Activated T-helper 1 cell treated with anti-CD3 and anti-CD28 coated beads, Interleukin-12 subunit alpha, Interleukin-12 subunit beta, Interleukin-2, Interleukin-4 antibody, amounts not matched to agents 30 ng/mL and 10 ng/mL and 1 ng/mL, durations not matched to agents 14 hours and 24 hours and 36 hours (primary cell): ENCODE data around the gene STEAP2. TPM values are rescaled to one million over a fixed set of nuclear protein-coding genes. Genes with fewer than 3 reads are reported as not detected.

ENCODE experiments used
- DNase-seq: peaks from one replicate; pipeline ENCODE4 v3.0.0; 2021; ENCODE audit warnings: low spot score
- H3K27ac Mint-ChIP-seq: one replicate; pipeline ENCODE4 v1.8.0; 2021; ENCODE audit warnings: mild to moderate bottlenecking, mixed read lengths
- H3K27me3 Mint-ChIP-seq: one replicate; pipeline ENCODE4 v1.8.0; 2022; ENCODE audit warnings: mild to moderate bottlenecking, moderate library complexity, mixed read lengths; ENCODE audit not compliant: insufficient read depth
- H3K36me3 Mint-ChIP-seq: one replicate; pipeline ENCODE4 v1.8.0; 2021; ENCODE audit warnings: low read depth, mixed read lengths
- H3K4me1 Mint-ChIP-seq: one replicate; pipeline ENCODE4 v1.8.0; 2021; ENCODE audit warnings: low read depth, mixed read lengths
- H3K4me3 Mint-ChIP-seq: one replicate; pipeline ENCODE4 v1.8.0; 2021; ENCODE audit warnings: mild to moderate bottlenecking, moderate library complexity, mixed read lengths
- H3K9me3 Mint-ChIP-seq: one replicate; pipeline ENCODE4 v1.8.0; 2021; ENCODE audit warnings: mixed read lengths
- intact Hi-C: fragments of 100-400 bp; cut with micrococcal nuclease; formaldehyde crosslinking; loops from one replicate; pipeline ENCODE4 v1.15.1; 2024
- total RNA-seq: library from RNA; stranded (reverse); gene quantifications from 2 replicates; pipeline ENCODE4 v1.2.3, GENCODE V29; 2022

Gene STEAP2
- total RNA-seq, 1 donor from 2014 or later, result not detected

DNA sequence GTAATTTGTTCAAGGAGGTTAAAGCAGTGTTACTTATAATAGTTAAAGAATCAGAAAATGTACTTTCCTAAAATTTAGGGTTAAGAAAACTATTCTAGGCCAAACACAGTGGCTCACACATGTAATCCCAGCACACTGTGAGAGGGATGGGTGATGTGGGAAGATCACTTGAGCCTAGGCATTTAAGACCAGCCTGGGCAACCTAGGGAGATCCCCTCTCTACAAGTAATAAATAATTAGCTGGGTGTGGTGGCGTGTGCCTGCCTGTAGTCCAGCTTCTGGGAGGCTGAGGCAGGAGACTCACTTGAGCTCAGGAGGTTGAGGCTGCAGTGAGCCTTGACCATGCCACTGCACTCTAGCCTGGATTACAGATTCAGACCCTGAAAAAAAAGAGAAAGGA is 3.6 kb upstream of the STEAP2 start:
- H3K36me3 Mint-ChIP-seq, result no peaks in the 10 kb centered on the region
- no peak for DNase-seq
- peaks cover 6% of the 10 kb centered on the region for H3K4me1 Mint-ChIP-seq
- intact Hi-C loops, result no loop called here
- H3K27ac Mint-ChIP-seq, result no peak overlapping the region
- H3K9me3 Mint-ChIP-seq, result no peaks in the 10 kb centered on the region
- H3K27me3 Mint-ChIP-seq, result peaks cover 24% of the 10 kb centered on the region
- H3K4me3 Mint-ChIP-seq, result no peak overlapping the region

- H3K27me3 Mint-ChIP-seq, result peaks cover 24% of the 10 kb centered on the region
- H3K4me3 Mint-ChIP-seq, result no peak overlapping the region
- H3K36me3 Mint-ChIP-seq, result no peaks in the 10 kb centered on the region
- DNase-seq, result no peak
- intact Hi-C loops, result loop anchor here (2.0 to 5.0 kb wide), 2 partner anchors 31 to 57 kb away; partner anchors contain the start of gene STEAP1
- H3K4me1 Mint-ChIP-seq, result peaks cover 6% of the 10 kb centered on the region
- no peak overlapping the region for H3K27ac Mint-ChIP-seq
- H3K9me3 Mint-ChIP-seq, result no peaks in the 10 kb centered on the region
Observed at GRCh38 chr7:90209776-90210175, 1.8 kb upstream of the STEAP2 start.

- Mint-ChIP-seq H3K9me3 (no peaks in the 10 kb centered on the region), H3K27ac (no peak overlapping the region), H3K36me3 (no peaks in the 10 kb centered on the region), H3K4me3 (no peak overlapping the region), H3K4me1 (peaks cover 6% of the 10 kb centered on the region), H3K27me3 (peaks cover 24% of the 10 kb centered on the region)
- DNase-seq, result no peak
- intact Hi-C loops, result loop anchor here (2.0 to 5.0 kb wide), 2 partner anchors 32 to 58 kb away; partner anchors contain the start of gene STEAP1
Observed at GRCh38 chr7:90210475-90210874, 1.1 kb upstream of the STEAP2 start.

DNA sequence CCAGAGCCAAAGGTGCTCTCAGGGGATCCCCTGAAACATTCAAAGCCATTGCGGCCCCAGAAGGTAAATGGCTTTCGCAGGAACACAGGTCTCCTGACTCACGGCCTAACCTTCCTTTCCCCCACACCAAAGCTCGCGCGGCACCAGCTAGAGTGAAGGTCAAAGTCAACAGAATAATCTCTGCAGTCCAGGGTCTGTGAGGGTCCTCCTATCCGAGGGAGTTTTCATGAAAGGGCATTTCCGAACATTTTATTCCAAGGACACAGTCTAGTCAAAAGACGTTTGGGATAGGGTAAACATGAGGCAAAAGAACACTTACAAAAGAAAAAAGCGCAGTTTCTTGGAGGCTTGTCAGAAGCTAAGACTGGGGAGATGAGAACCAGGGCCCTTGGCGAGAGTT is 559 bp upstream of the STEAP2 start:
- DNase-seq, result no peak
- H3K9me3 Mint-ChIP-seq, result no peaks in the 10 kb centered on the region
- no peaks in the 10 kb centered on the region for H3K36me3 Mint-ChIP-seq
- peak overlapping the region; percentile 64 for H3K4me3 Mint-ChIP-seq
- intact Hi-C loops, result loop anchor here (2.0 to 5.0 kb wide), 2 partner anchors 32 to 59 kb away; partner anchors contain the start of gene STEAP1
- peaks cover 24% of the 10 kb centered on the region for H3K27me3 Mint-ChIP-seq
- peaks cover 6% of the 10 kb centered on the region for H3K4me1 Mint-ChIP-seq
- no peak overlapping the region for H3K27ac Mint-ChIP-seq

- Mint-ChIP-seq H3K27ac (no peak overlapping the region), H3K4me1 (peaks cover 6% of the 10 kb centered on the region), H3K27me3 (peaks cover 25% of the 10 kb centered on the region), H3K4me3 (no peak overlapping the region), H3K36me3 (no peaks in the 10 kb centered on the region), H3K9me3 (no peaks in the 10 kb centered on the region)
- intact Hi-C loops, result loop anchor here (5.0 kb wide), 1 partner anchor 60 kb away; the partner anchor contains the start of gene STEAP1
- no peak for DNase-seq
Observed at GRCh38 chr7:90212149-90212495, 582 bp downstream of the STEAP2 start.

GRCh38 chr7:90213521-90213920 is 2.0 kb downstream of the STEAP2 start:
- Mint-ChIP-seq H3K4me3 (no peak overlapping the region), H3K27me3 (peaks cover 35% of the 10 kb centered on the region), H3K4me1 (peaks cover 6% of the 10 kb centered on the region), H3K9me3 (no peaks in the 10 kb centered on the region), H3K36me3 (no peaks in the 10 kb centered on the region), H3K27ac (no peak overlapping the region)
- intact Hi-C loops, result loop anchor here (5.0 kb wide), 1 partner anchor 61 kb away; the partner anchor contains the start of gene STEAP1
- DNase-seq, result no peak

- peaks cover 2% of the 10 kb centered on the region for H3K4me1 Mint-ChIP-seq
- H3K27me3 Mint-ChIP-seq, result peaks cover 25% of the 10 kb centered on the region
- no peak for DNase-seq
- H3K36me3 Mint-ChIP-seq, result no peaks in the 10 kb centered on the region
- H3K27ac Mint-ChIP-seq, result no peak overlapping the region
- H3K4me3 Mint-ChIP-seq, result no peak overlapping the region
- H3K9me3 Mint-ChIP-seq, result no peaks in the 10 kb centered on the region
- intact Hi-C loops, result no loop called here
Observed at GRCh38 chr7:90216080-90216674, 4.6 kb downstream of the STEAP2 start.

- intact Hi-C loops, result no loop called here
- H3K36me3 Mint-ChIP-seq, result no peaks in the 10 kb centered on the region
- H3K4me3 Mint-ChIP-seq, result no peak overlapping the region
- H3K27me3 Mint-ChIP-seq, result peaks cover 21% of the 10 kb centered on the region
- no peak for DNase-seq
- no peaks in the 10 kb centered on the region for H3K9me3 Mint-ChIP-seq
- no peak overlapping the region for H3K27ac Mint-ChIP-seq
- H3K4me1 Mint-ChIP-seq, result no peaks in the 10 kb centered on the region
Observed at GRCh38 chr7:90216771-90217170, 5.2 kb downstream of the STEAP2 start.

DNA sequence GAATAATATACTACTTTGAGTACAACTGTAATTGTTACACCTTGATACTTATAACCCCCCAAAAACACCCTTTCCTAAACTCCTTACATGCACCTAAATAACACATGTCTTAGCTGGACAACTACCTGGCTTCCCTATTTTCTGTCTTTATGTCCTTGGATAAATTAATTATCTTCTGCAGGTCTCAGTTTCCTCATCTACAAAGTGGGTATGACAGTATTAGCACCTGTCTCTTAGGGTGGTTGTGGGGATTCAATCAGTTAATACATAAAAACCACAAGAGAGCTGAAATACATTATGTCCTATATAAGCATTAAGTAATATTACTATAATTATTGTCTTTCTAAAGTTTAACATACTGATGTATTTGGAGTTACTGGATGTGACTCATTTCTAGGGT is 10.8 kb downstream of the STEAP2 start:
- Mint-ChIP-seq H3K27ac (no peak overlapping the region), H3K4me3 (no peak overlapping the region), H3K4me1 (no peaks in the 10 kb centered on the region), H3K27me3 (peaks cover 24% of the 10 kb centered on the region), H3K36me3 (no peaks in the 10 kb centered on the region), H3K9me3 (no peaks in the 10 kb centered on the region)
- no peak for DNase-seq
- intact Hi-C loops, result no loop called here

GRCh38 chr7:90222811-90223725 is 11.5 kb downstream of the STEAP2 start:
- intact Hi-C loops, result no loop called here
- no peaks in the 10 kb centered on the region for H3K4me1 Mint-ChIP-seq
- no peak for DNase-seq
- H3K36me3 Mint-ChIP-seq, result no peaks in the 10 kb centered on the region
- H3K9me3 Mint-ChIP-seq, result no peaks in the 10 kb centered on the region
- peaks cover 19% of the 10 kb centered on the region for H3K27me3 Mint-ChIP-seq
- H3K27ac Mint-ChIP-seq, result no peak overlapping the region
- H3K4me3 Mint-ChIP-seq, result no peak overlapping the region

DNA sequence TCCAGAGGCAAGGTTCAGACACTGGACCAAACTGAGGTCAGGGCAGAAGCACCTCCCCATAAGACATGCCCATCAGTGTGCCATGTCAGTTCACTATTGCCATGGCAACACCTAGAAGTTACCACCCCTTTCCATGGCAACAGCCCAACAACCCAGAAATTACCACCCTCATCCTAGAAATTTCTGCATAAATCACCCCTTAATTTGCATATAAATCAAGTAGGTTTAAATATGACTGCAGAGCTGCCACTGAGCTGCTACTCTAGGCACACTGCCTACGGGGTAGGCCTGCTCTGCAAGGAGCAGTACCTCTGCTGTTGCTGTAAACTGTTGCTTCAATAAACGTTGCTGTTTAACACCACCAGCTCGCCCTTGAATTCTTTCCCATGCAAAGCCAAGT is 12.7 kb downstream of the STEAP2 start:
- H3K27ac Mint-ChIP-seq, result no peak overlapping the region
- H3K27me3 Mint-ChIP-seq, result peaks cover 20% of the 10 kb centered on the region
- no peaks in the 10 kb centered on the region for H3K9me3 Mint-ChIP-seq
- no peaks in the 10 kb centered on the region for H3K4me1 Mint-ChIP-seq
- H3K4me3 Mint-ChIP-seq, result no peak overlapping the region
- intact Hi-C loops, result no loop called here
- no peak for DNase-seq
- no peaks in the 10 kb centered on the region for H3K36me3 Mint-ChIP-seq

GRCh38 chr7:90225181-90225580 is 13.6 kb downstream of the STEAP2 start:
- Mint-ChIP-seq H3K4me3 (no peak overlapping the region), H3K9me3 (no peaks in the 10 kb centered on the region), H3K27me3 (peaks cover 18% of the 10 kb centered on the region), H3K4me1 (no peaks in the 10 kb centered on the region), H3K36me3 (no peaks in the 10 kb centered on the region), H3K27ac (no peak overlapping the region)
- intact Hi-C loops, result no loop called here
- DNase-seq, result no peak

- H3K4me3 Mint-ChIP-seq, result no peak overlapping the region
- no peaks in the 10 kb centered on the region for H3K36me3 Mint-ChIP-seq
- no peaks in the 10 kb centered on the region for H3K9me3 Mint-ChIP-seq
- no peak overlapping the region for H3K27ac Mint-ChIP-seq
- no peak for DNase-seq
- H3K27me3 Mint-ChIP-seq, result peaks cover 18% of the 10 kb centered on the region
- H3K4me1 Mint-ChIP-seq, result no peaks in the 10 kb centered on the region
- intact Hi-C loops, result no loop called here
Observed at GRCh38 chr7:90225601-90226000, 14.1 kb downstream of the STEAP2 start.
